ENCODE measurements around the gene LMTK2.

The LMTK2 gene

DNA sequence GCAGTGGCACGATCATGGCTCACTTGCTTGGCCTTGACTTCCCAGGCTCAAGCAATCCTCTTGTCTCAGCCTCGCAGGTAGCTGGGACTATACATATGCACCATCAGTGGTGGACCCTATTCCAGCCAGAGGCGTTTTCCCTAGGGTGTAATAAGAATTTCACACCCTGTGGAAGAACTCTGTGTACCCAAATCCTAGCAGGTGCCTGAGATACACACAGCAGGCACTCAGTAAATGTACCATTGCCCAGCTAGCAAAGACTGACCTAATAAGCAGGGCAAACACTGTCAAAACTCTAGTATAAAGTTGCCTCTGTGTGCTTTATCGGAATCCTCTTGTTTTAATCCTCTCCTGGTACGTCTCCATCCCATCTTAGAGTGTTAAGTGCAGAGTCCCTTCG, 70.9 kb downstream of the LMTK2 start:
- TF ChIP-seq ZFX (IDR thresholded peaks at IDR 0.05) (no peak), CTCF (conservative IDR thresholded peaks at IDR 0.05) (no peak)
- no peak overlapping the region for H3K27ac ChIP-seq

GRCh38 chr7:98178321-98178720, 71.7 kb downstream of the LMTK2 start:
- TF ChIP-seq CTCF (conservative IDR thresholded peaks at IDR 0.05) = no peak
- TF ChIP-seq ZFX (IDR thresholded peaks at IDR 0.05) = no peak
- H3K27ac ChIP-seq = no peak overlapping the region

DNA sequence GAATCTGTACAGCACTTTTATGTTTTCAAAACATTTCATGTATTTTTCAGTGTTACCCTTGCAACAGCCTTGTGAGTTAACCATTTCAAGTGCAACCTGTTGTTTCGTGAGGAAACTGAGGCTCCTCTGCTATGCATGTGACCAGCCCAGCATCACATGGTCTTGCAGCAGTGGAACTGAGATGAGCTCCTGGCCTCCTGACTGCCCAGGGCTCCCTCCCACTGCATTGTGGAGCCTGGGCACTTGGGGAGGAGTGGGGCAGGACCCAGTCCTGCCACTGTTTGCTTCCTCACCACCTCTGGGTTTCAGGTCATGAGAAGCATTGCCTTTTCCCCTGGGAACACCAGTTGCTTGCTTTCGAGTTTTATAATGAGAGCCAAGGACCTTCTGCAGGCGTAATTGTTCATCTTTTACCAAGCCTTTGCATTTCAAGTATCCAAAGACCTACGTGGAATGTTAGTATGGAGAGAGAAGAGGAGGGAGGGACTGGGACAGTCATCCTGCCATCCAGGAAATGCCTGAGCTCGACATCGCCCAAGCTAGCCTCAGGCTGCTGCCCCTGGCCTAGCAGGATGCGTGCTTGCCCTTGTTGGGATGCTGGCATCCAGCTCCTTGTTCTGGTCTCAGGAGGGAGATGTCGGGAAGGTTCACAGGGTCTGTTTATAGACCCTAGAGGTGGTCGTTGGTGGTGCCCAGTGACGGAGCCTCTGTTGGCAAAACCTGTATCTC, 72.3 kb downstream of the LMTK2 start:
- TF ChIP-seq CTCF (conservative IDR thresholded peaks at IDR 0.05) = no peak
- TF ChIP-seq ZFX (IDR thresholded peaks at IDR 0.05) = no peak
- H3K27ac ChIP-seq = no peak overlapping the region

GRCh38 chr7:98180751-98181150, 74.1 kb downstream of the LMTK2 start:
- no peak for TF ChIP-seq ZFX (IDR thresholded peaks at IDR 0.05)
- TF ChIP-seq CTCF (conservative IDR thresholded peaks at IDR 0.05) = no peak
- no peak overlapping the region for H3K27ac ChIP-seq

DNA sequence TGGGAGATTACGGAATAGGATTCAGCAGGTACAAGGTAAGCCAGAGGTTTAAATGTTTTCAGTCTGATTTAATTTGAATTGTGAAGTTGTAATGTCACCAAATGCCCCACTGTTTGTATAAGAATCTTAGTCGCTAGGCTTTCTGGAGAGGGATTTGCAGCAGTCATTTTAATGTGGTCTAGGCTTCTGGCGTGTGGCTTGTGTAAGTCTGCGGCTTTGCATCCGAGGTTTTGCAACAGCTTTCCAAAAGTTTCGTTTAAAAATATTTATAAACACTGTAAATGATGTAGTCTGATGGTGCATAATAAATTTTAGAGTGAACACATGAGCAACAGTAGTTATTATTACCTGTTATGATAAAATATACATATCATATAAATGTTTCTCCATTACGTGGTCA, 78.4 kb downstream of the LMTK2 start:
- no peak for TF ChIP-seq CTCF (conservative IDR thresholded peaks at IDR 0.05)
- no peak for TF ChIP-seq ZFX (IDR thresholded peaks at IDR 0.05)

GRCh38 chr7:98186452-98187137, 79.9 kb downstream of the LMTK2 start:
- TF ChIP-seq ZFX (IDR thresholded peaks at IDR 0.05) (no peak), CTCF (conservative IDR thresholded peaks at IDR 0.05) (no peak)
- 0 out of 2 replicates have a peak overlapping the region, but pooled peaks have one; percentile 1 for H3K27ac ChIP-seq

More for the DNA sequence above, 78.4 kb downstream of the LMTK2 start:
- no peak overlapping the region for H3K27ac ChIP-seq

DNA sequence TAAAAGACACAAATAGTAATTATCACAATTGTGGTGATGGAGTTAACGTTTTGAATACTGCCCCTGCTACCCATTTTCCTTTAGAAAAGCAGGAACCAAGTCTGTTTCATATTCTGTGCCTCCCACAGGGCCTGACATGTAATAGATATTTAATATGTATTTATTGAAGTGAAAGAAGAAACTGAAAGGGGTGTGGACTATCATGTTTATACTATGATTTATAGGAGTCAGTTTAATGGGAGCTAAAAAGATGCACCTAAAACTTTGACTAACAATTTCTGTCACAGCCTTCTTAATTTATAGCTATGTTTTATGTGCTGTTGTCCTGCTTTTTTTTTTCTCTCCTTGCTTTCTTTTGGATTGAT, 80.5 kb downstream of the LMTK2 start:
- no peak overlapping the region for H3K27ac ChIP-seq
- TF ChIP-seq CTCF (conservative IDR thresholded peaks at IDR 0.05) = no peak
- no peak for TF ChIP-seq ZFX (IDR thresholded peaks at IDR 0.05)

All from C4-2B (cell line).